Endothelial cell of umbilical vein (primary cell): ENCODE data around the gene SLMAP.

Source experiments
- CTCF ChIP-seq, 2 donors: IDR thresholded peaks; 1 replicate in 1 of 2; 2 replicates in 1 of 2; pipeline ENCODE4 v1.5.1; 2011; ENCODE audit warnings: low read length in 2 of 2, mild to moderate bottlenecking in 2 of 2, moderate library complexity in 2 of 2, control low read depth in 1 of 2, inconsistent platforms in 1 of 2, low read depth in 1 of 2; ENCODE audit not compliant: insufficient read depth in 1 of 2; ENCODE audit errors: extremely low read depth in 1 of 2
- EZH2 ChIP-seq: IDR thresholded peaks from 2 replicates; pipeline ENCODE4 v1.6.1; 2012; ENCODE audit warnings: borderline replicate concordance, low read depth, mild to moderate bottlenecking, moderate library complexity, low read length, inconsistent platforms; ENCODE audit not compliant: severe bottlenecking
- FOS ChIP-seq: IDR thresholded peaks from 2 replicates; pipeline ENCODE4 v1.6.1; 2011; ENCODE audit warnings: mild to moderate bottlenecking, low read length, moderate library complexity, borderline replicate concordance; ENCODE audit not compliant: insufficient read depth
- GATA2 ChIP-seq: IDR thresholded peaks from 2 replicates; pipeline ENCODE4 v1.7.0; 2011; ENCODE audit warnings: low read depth, mild to moderate bottlenecking, moderate library complexity, mixed read lengths, low read length; ENCODE audit not compliant: insufficient read length, insufficient read depth
- JUN ChIP-seq: IDR thresholded peaks from 2 replicates; pipeline ENCODE4 v1.6.1; 2011; ENCODE audit warnings: borderline replicate concordance, low read depth; ENCODE audit not compliant: insufficient read length, insufficient read depth
- MYC ChIP-seq: IDR thresholded peaks from one replicate; pipeline ENCODE4 v1.6.1; 2011; ENCODE audit warnings: mild to moderate bottlenecking, low read depth, low read length
- POLR2A ChIP-seq: IDR thresholded peaks from 2 replicates; pipeline ENCODE4 v1.6.1; 2012; ENCODE audit warnings: low read depth, mild to moderate bottlenecking, control low read depth, low read length
- POLR2AphosphoS5 ChIP-seq: IDR thresholded peaks from 2 replicates; pipeline ENCODE4 v1.6.1; 2012; ENCODE audit warnings: low read depth, mild to moderate bottlenecking, control low read depth, low read length, moderate library complexity; ENCODE audit not compliant: insufficient read depth
- TF ChIP-seq, protein P1 (sequence below): IDR thresholded peaks from 2 replicates; pipeline ENCODE4 v1.6.1; 2011; ENCODE audit not compliant: insufficient read depth, insufficient read length

GRCh38 chr3:57772251-57772650, 16.1 kb downstream of the SLMAP start:
- TF ChIP-seq CTCF (IDR thresholded peaks at IDR 0.05; ENCODE audit: extremely low read depth in 1 of 2, insufficient read depth in 1 of 2, low read depth in 1 of 2, low read length in 2 of 2) (no peak), POLR2AphosphoS5 (no peak), POLR2A (no peak), GATA2 (no peak), EZH2 (no peak), JUN (no peak), FOS (no peak), MYC (no peak)
- TF ChIP-seq, protein P1, sequence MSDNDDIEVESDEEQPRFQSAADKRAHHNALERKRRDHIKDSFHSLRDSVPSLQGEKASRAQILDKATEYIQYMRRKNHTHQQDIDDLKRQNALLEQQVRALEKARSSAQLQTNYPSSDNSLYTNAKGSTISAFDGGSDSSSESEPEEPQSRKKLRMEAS = no peak
